Measurements from ENCODE around the gene TBC1D25.

TBC1D25 gene

DNA sequence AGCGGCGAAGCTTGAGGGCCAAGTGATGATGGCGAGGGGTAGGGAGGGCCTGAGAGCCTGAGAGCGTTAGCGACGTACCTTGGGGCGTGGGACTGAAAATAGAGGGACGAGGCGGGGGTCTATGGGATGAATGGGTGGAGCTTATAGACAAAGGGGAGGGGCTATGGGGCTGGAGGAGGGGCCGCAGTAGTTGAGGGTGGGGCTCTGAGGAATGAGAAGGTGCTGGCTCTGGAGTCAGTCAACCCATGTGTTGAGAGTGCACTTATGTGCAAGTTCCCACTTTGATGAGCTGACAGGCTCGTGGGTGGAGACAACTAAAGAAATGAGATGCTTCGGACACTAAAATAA is 488 bp downstream of the TBC1D25 start (continued):
- TF ChIP-seq ZNF449 (tag by site-specific recombination; IDR thresholded peaks at IDR 0.05) (0 out of 2 replicates have a peak, but pooled peaks have one; percentile 18), ZNF311 (tag by site-specific recombination; IDR thresholded peaks at IDR 0.05; ENCODE audit: borderline replicate concordance) (no peak), MYNN (tag by site-specific recombination; IDR thresholded peaks at IDR 0.05; ENCODE audit: borderline replicate concordance) (peak; percentile 27; the same call in 1 of the 2 replicates), HOXC10 (CRISPR knock-in tag; IDR thresholded peaks at IDR 0.05) (no peak), ZNF335 (tag by site-specific recombination; conservative IDR thresholded peaks at IDR 0.05) (0 out of 2 replicates have a peak, but pooled peaks have one; percentile 67), SP2 (tag by site-specific recombination; IDR thresholded peaks at IDR 0.05) (peak; percentile 69), MEIS1 (CRISPR knock-in tag; IDR thresholded peaks at IDR 0.05; ENCODE audit: borderline replicate concordance) (no peak), ZNF76 (tag by site-specific recombination; IDR thresholded peaks at IDR 0.05; ENCODE audit: borderline replicate concordance, low read depth) (peak; percentile 8; the same call in 1 of the 2 replicates), ZSCAN18 (tag by site-specific recombination; IDR thresholded peaks at IDR 0.05) (no peak), ZNF701 (tag by site-specific recombination; IDR thresholded peaks at IDR 0.05) (no peak)
- TF ChIP-seq, protein P1, sequence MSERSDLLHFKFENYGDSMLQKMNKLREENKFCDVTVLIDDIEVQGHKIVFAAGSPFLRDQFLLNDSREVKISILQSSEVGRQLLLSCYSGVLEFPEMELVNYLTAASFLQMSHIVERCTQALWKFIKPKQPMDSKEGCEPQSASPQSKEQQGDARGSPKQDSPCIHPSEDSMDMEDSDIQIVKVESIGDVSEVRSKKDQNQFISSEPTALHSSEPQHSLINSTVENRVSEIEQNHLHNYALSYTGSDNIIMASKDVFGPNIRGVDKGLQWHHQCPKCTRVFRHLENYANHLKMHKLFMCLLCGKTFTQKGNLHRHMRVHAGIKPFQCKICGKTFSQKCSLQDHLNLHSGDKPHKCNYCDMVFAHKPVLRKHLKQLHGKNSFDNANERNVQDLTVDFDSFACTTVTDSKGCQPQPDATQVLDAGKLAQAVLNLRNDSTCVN (tag by site-specific recombination; optimal IDR thresholded peaks at IDR 0.05), result peak; percentile 12

DNA sequence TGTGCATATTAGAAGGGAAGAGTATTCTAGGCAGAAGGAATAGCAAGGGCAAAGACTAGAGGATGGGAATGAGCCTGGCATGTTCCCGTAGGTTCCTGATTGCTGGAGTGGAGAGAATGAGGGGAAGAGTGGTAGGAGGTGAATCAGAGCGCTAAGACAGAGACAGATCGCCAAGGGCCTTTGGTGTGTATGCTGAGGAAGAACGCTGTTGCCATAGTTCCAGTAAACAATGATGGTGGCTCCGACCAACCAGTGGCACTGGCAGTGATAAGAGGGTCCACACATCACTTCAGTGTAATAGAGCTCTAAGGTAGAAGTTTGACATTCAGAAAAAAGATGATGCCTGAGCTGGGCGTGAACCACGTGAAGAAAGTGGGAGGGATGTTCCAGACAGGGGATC is 966 bp downstream of the TBC1D25 start:
- Histone ChIP-seq H3K4me1 (ENCODE audit: control insufficient read depth, insufficient read depth, low read length) (no peaks in the 10 kb centered on the region), H3K36me3 (ENCODE audit: control insufficient read depth in 2 of 2, insufficient read depth in 1 of 2, low read length in 2 of 2) (peaks cover 12 to 26% of the 10 kb centered on the region in 2 experiments; a peak in 2 of 3 replicates), H3K27ac (ENCODE audit: extremely low read depth, low read depth, low read length) (no peak overlapping the region), H3K9me3 (ENCODE audit: control insufficient read depth, insufficient read depth, low read depth, low read length) (no peaks in the 10 kb centered on the region), H3K4me3 (ENCODE audit: low read depth, low read length) (peak overlapping the region; percentile 68; the same call in 1 of the 2 replicates)
- CTCF ChIA-PET, result interaction anchor here (0.8 to 0.9 kb wide), 2 partner anchors 13 to 31 kb away, joined by 3 read pairs; no protein-coding TSS in a partner anchor
- TF ChIP-seq MEIS1 (CRISPR knock-in tag; IDR thresholded peaks at IDR 0.05; ENCODE audit: borderline replicate concordance), result no peak
- no peak for TF ChIP-seq ZBTB21 (tag by site-specific recombination; IDR thresholded peaks at IDR 0.05)
- TF ChIP-seq ZBTB6 (tag by site-specific recombination; IDR thresholded peaks at IDR 0.05), result no peak
- no peak for TF ChIP-seq ZNF223 (tag by site-specific recombination; IDR thresholded peaks at IDR 0.05)
- POLR2A ChIA-PET, result interaction anchor here (1.4 to 2.6 kb wide), 6 partner anchors 9 to 197 kb away, joined by 4 to 16 read pairs (median 8); partner anchors contain the start of genes EBP and RBM3

DNA sequence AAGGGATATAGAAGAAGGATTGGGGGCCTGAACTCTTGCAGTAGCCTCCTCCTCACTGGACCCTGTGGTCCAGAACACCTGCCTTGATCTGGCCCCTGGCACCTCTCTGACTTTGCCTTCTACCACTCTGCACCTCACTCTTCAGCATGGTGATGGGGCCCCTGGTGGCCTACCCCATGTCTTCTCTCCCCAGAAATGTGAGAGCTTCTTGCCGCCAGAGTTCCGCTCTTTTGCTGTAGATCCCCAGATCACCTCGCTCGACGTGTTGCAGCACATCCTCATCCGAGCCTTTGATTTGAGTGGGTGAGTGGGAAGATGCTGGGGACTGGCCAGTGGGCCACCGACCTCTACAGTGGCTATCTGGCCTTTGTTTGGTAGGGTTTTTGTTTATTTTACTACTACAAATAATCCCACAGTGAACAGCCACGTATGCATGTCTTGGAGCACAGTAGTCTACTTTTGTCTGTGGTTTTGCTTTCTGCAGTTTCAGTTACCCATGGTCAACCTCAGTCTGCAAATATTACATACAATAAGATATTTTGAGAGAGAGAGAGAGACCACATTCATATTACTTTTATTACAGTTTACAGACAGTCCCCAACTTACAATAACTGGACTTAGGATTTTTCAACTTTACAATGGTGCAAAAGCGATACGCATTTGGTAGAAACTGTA is 1.8 kb downstream of the TBC1D25 start:
- no peak overlapping the region for H3K27ac ChIP-seq (ENCODE audit: extremely low read depth, low read depth, low read length)
- no peaks in the 10 kb centered on the region for H3K9me3 ChIP-seq (ENCODE audit: control insufficient read depth, insufficient read depth, low read depth, low read length)
- peaks cover 12 to 28% of the 10 kb centered on the region in 2 experiments; a peak in 2 of 3 replicates for H3K36me3 ChIP-seq (ENCODE audit: control insufficient read depth in 2 of 2, insufficient read depth in 1 of 2, low read length in 2 of 2)
- H3K4me1 ChIP-seq (ENCODE audit: control insufficient read depth, insufficient read depth, low read length), result no peaks in the 10 kb centered on the region
- ChIA-PET POLR2A (interaction anchor here (2.6 kb wide), 1 partner anchor 19 kb away, joined by 16 read pairs; the partner anchor contains the start of gene EBP), CTCF (no interaction called here)
- no peak overlapping the region for H3K4me3 ChIP-seq (ENCODE audit: low read depth, low read length)
- no peak for TF ChIP-seq ZNF843 (tag by site-specific recombination; IDR thresholded peaks at IDR 0.05)
- TF ChIP-seq ZNF530 (tag by site-specific recombination; IDR thresholded peaks at IDR 0.05; ENCODE audit: low read depth), result no peak
- TF ChIP-seq ZNF146 (tag by site-specific recombination; IDR thresholded peaks at IDR 0.05), result no peak
- TF ChIP-seq, protein P2, sequence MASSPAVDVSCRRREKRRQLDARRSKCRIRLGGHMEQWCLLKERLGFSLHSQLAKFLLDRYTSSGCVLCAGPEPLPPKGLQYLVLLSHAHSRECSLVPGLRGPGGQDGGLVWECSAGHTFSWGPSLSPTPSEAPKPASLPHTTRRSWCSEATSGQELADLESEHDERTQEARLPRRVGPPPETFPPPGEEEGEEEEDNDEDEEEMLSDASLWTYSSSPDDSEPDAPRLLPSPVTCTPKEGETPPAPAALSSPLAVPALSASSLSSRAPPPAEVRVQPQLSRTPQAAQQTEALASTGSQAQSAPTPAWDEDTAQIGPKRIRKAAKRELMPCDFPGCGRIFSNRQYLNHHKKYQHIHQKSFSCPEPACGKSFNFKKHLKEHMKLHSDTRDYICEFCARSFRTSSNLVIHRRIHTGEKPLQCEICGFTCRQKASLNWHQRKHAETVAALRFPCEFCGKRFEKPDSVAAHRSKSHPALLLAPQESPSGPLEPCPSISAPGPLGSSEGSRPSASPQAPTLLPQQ (tag by site-specific recombination; IDR thresholded peaks at IDR 0.05), result no peak
- no peak for TF ChIP-seq ZNF548 (tag by site-specific recombination; IDR thresholded peaks at IDR 0.05)
- TF ChIP-seq KLF7 (tag by site-specific recombination; IDR thresholded peaks at IDR 0.05; ENCODE audit: borderline replicate concordance), result no peak
- no peak for TF ChIP-seq ZNF624 (tag by site-specific recombination; IDR thresholded peaks at IDR 0.05)
- no peak for TF ChIP-seq ZNF768 (tag by site-specific recombination; IDR thresholded peaks at IDR 0.05)
- TF ChIP-seq ZNF747 (tag by site-specific recombination; IDR thresholded peaks at IDR 0.05), result no peak
- no peak for TF ChIP-seq KLF1 (tag by site-specific recombination; IDR thresholded peaks at IDR 0.05)
- TF ChIP-seq ZNF449 (tag by site-specific recombination; IDR thresholded peaks at IDR 0.05), result no peak
